B cell (primary cell): Measurements from ENCODE around the gene CHAF1A. TPM values are rescaled to one million over a fixed set of nuclear protein-coding genes. Genes with fewer than 3 reads are reported as not detected.
A peak's percentile ranks its signal among the peaks of the same experiment; 100 is the strongest.

ENCODE experiments used
- ATAC-seq: fragments of 200-7000 bp; cut with Tn5 transposase; one replicate; pipeline ENCODE4 v1.10.0; 2021; ENCODE audit warnings: low read depth, mild to moderate bottlenecking, moderate number of reproducible peaks, moderate library complexity
- CTCF ChIA-PET: fragments of 350-600 bp; sonication (Branson Sonifier 250); formaldehyde crosslinking; loops from one replicate; lab custom pipeline; 2021; ENCODE audit warnings: antibody characterized with exemption, inconsistent platforms; lab: Charles Lee
- POLR2A ChIA-PET: fragments of 350-600 bp; sonication (Branson Sonifier 250); formaldehyde crosslinking; loops from one replicate; lab custom pipeline; 2021; ENCODE audit warnings: antibody characterized with exemption; lab: Charles Lee
- DNase-seq: peaks from one replicate; pipeline ENCODE4 v3.0.0; 2013
- H2AFZ ChIP-seq: 2 replicates; pipeline ENCODE4 v1.6.1; 2012; ENCODE audit warnings: mild to moderate bottlenecking, low read depth, low read length; ENCODE audit not compliant: insufficient read depth, poor library complexity, severe bottlenecking
- H3K27ac ChIP-seq, 2 donors: 1 replicate in 1 of 2; 2 replicates in 1 of 2; pipeline ENCODE4 v1.5.1; 2012 to 2013; ENCODE audit warnings: low read length in 2 of 2, mild to moderate bottlenecking in 2 of 2, moderate library complexity in 1 of 2
- H3K27me3 ChIP-seq, 4 experiments: fragments of 200-600 bp in 1 of 4; sonication (generic) in 1 of 4; replicated peaks in 1 of 4; 1 replicate in 2 of 4; 2 replicates in 2 of 4; pipeline versions ENCODE4 v1.6.1 to v1.7.0; 2013 to 2016; ENCODE audit warnings: low read length in 3 of 4, mild to moderate bottlenecking in 2 of 4, mixed read lengths in 1 of 4, moderate library complexity in 1 of 4; ENCODE audit not compliant: insufficient read depth in 4 of 4, control insufficient read depth in 3 of 4; ENCODE audit errors: control extremely low read depth in 1 of 4
- H3K36me3 ChIP-seq, 2 experiments: replicated peaks in 1 of 2; 1 replicate in 1 of 2; 2 replicates in 1 of 2; pipeline versions ENCODE4 v1.6.1 to v1.7.1; 2013; ENCODE audit warnings: low read length in 1 of 2; ENCODE audit not compliant: insufficient read depth in 2 of 2, control insufficient read depth in 1 of 2; ENCODE audit errors: control extremely low read depth in 1 of 2, extremely low read depth in 1 of 2
- H3K4me1 ChIP-seq, 2 donors: fragments of 200-600 bp in 1 of 2; sonication (generic) in 1 of 2; 1 replicate in 1 of 2; 2 replicates in 1 of 2; pipeline versions ENCODE4 v1.5.1 to v1.6.1; 2013 to 2017; ENCODE audit warnings: low read length in 2 of 2; ENCODE audit not compliant: control insufficient read depth in 2 of 2, insufficient read depth in 2 of 2
- H3K4me2 ChIP-seq: replicated peaks from 2 replicates; pipeline ENCODE3; 2012; ENCODE audit warnings: mild to moderate bottlenecking, low read depth, low read length; ENCODE audit not compliant: poor library complexity, severe bottlenecking
- H3K4me3 ChIP-seq, 5 experiments: fragments of 200-600 bp in 1 of 5; sonication (generic) in 1 of 5; 1 replicate in 3 of 5; 2 replicates in 2 of 5; pipeline versions ENCODE4 v1.5.1 to v1.7.0; 2011 to 2016; ENCODE audit warnings: low read length in 4 of 5, mild to moderate bottlenecking in 4 of 5, low read depth in 2 of 5, control low read depth in 1 of 5, moderate library complexity in 1 of 5; ENCODE audit not compliant: insufficient read depth in 1 of 5; ENCODE audit errors: control extremely low read depth in 1 of 5, extremely low read depth in 1 of 5
- H3K79me2 ChIP-seq: fragments of 200-600 bp; sonication (generic); one replicate; pipeline ENCODE4 v1.6.0; 2016; ENCODE audit warnings: low read length; ENCODE audit not compliant: control insufficient read depth, insufficient read depth
- H3K9ac ChIP-seq: fragments of 200-600 bp; sonication (generic); 2 replicates; pipeline ENCODE4 v1.6.1; 2017; ENCODE audit warnings: mild to moderate bottlenecking, low read length, moderate library complexity
- H3K9me3 ChIP-seq, 3 donors: one replicate each; pipeline versions ENCODE4 v1.6.1 to v1.7.1; 2013; ENCODE audit warnings: low read length in 2 of 3; ENCODE audit not compliant: control insufficient read depth in 2 of 3, insufficient read depth in 1 of 3; ENCODE audit errors: control extremely low read depth in 1 of 3
- H4K20me1 ChIP-seq: 2 replicates; pipeline ENCODE4 v1.6.0; 2012; ENCODE audit warnings: mild to moderate bottlenecking, low read length; ENCODE audit not compliant: insufficient read depth, control insufficient read depth, poor library complexity, severe bottlenecking
- H3K27ac Mint-ChIP-seq: one replicate; pipeline ENCODE4 v1.8.0; 2021; ENCODE audit warnings: mixed read lengths
- H3K27me3 Mint-ChIP-seq: one replicate; pipeline ENCODE4 v1.8.0; 2021; ENCODE audit warnings: mixed read lengths
- H3K4me1 Mint-ChIP-seq: one replicate; pipeline ENCODE4 v1.8.0; 2021; ENCODE audit warnings: mixed read lengths
- H3K4me3 Mint-ChIP-seq: one replicate; pipeline ENCODE4 v1.8.0; 2021; ENCODE audit warnings: mixed read lengths
- H3K9me3 Mint-ChIP-seq: one replicate; pipeline ENCODE4 v1.8.0; 2022; ENCODE audit warnings: mixed read lengths; ENCODE audit not compliant: insufficient read depth
- EZH2 ChIP-seq: IDR thresholded peaks from 2 replicates; pipeline ENCODE4 v1.6.1; 2012; ENCODE audit warnings: borderline replicate concordance, low read depth, mild to moderate bottlenecking, moderate library complexity, low read length; ENCODE audit not compliant: insufficient read depth, poor library complexity, severe bottlenecking
- WGBS: methylation state at CpG from one replicate; pipeline ENCODE4 v1.1.5; 2013; ENCODE audit warnings: missing lambda C conversion rate; ENCODE audit not compliant: insufficient coverage; 5-methylcytosine and 5-hydroxymethylcytosine counted together
- intact Hi-C: fragments of 100-400 bp; cut with micrococcal nuclease; formaldehyde crosslinking; loops from one replicate; pipeline ENCODE4 v1.10.0; 2022
- polyA plus RNA-seq: library from polyadenylated mRNA; depleted of rRNA; stranded (reverse); fragments of >200 nt; gene quantifications from 2 replicates; pipeline ENCODE4 v1.2.3, GENCODE V29; 2012
- total RNA-seq, 2 donors: library from RNA; stranded (reverse); fragments of 120-200 nt in 1 of 2; gene quantifications; 1 replicate in 1 of 2; 2 replicates in 1 of 2; pipeline versions ENCODE4 v1.2.3 to v1.2.4, GENCODE V29; 2013 to 2022
- TF ChIP-seq, protein P1 (sequence below): fragments of 200-600 bp; IDR thresholded peaks from one replicate; pipeline ENCODE4 v1.8.0; 2022; ENCODE audit warnings: antibody characterized with exemption, mild to moderate bottlenecking

CHAF1A gene
- total and polyA plus RNA-seq, 2 donors (not counting 1 experiment from before 2014, with no cell fraction given): 15.1 to 19.7 TPM

DNA sequence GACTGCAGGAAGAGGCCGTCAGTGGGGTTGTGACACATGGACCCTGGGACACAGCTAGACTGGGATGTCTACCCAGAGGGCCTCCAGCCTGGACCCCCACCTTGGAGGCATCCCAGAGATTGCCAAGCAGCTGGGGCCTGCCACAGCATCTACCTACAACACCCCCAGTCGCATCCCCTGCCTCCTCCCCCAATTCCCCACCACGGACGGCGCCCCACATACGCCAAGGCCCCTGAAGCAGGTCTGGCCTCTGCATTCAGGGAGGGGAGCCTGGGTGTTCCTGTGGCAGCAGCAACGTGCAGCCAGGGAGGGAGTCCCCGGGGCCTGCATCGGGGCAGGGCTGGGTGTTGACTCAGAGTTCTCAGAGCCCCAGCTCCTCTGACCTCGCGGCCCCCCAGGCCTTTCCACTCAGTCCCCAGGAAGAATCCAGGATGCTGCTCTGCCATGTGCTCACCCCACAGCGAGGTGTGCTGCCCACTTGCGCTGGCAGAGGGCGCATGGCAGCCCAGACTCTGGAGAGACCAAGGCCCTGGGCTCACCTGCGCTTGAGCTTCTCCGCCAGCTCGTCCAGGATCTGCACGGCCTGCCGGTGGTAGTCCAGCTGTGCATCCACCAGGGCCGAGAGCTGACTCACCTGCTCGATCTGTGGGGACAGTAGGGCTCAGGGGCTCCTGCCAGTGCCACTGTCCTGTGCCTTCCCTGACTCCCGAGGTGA, 39.5 kb upstream of the CHAF1A start:
- no peak overlapping the region for H3K9ac ChIP-seq
- H2AFZ ChIP-seq: no peak overlapping the region
- H3K4me1 ChIP-seq: peaks cover under 1 to 7% of the 10 kb centered on the region in 2 donors
- H3K36me3 ChIP-seq: peaks cover 0 to 61% of the 10 kb centered on the region in 2 experiments
- no peak for TF ChIP-seq EZH2
- TF ChIP-seq, protein P1, sequence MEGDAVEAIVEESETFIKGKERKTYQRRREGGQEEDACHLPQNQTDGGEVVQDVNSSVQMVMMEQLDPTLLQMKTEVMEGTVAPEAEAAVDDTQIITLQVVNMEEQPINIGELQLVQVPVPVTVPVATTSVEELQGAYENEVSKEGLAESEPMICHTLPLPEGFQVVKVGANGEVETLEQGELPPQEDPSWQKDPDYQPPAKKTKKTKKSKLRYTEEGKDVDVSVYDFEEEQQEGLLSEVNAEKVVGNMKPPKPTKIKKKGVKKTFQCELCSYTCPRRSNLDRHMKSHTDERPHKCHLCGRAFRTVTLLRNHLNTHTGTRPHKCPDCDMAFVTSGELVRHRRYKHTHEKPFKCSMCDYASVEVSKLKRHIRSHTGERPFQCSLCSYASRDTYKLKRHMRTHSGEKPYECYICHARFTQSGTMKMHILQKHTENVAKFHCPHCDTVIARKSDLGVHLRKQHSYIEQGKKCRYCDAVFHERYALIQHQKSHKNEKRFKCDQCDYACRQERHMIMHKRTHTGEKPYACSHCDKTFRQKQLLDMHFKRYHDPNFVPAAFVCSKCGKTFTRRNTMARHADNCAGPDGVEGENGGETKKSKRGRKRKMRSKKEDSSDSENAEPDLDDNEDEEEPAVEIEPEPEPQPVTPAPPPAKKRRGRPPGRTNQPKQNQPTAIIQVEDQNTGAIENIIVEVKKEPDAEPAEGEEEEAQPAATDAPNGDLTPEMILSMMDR: no peak
- no peak overlapping the region for H3K4me3 Mint-ChIP-seq
- H3K9me3 Mint-ChIP-seq: no peaks in the 10 kb centered on the region
- intact Hi-C loops: loop anchor here (2.0 kb wide), 1 partner anchor 16 kb away; no protein-coding TSS in a partner anchor
- H3K27me3 Mint-ChIP-seq: no peaks in the 10 kb centered on the region
- H3K79me2 ChIP-seq: no peaks in the 10 kb centered on the region
- DNase-seq (peak; percentile 48), ATAC-seq (no peak)
- no peaks in the 10 kb centered on the region for H4K20me1 ChIP-seq
- H3K4me2 ChIP-seq: no peak overlapping the region
- peaks cover 5% of the 10 kb centered on the region for H3K4me1 Mint-ChIP-seq
- POLR2A ChIA-PET: interaction anchor here (0.5 to 1.4 kb wide), 4 partner anchors 10 to 124 kb away, joined by 3 read pairs; partner anchors contain the start of gene SH3GL1
- no peaks in the 10 kb centered on the region for H3K27me3 ChIP-seq
- no peak overlapping the region for H3K27ac ChIP-seq
- no peak overlapping the region for H3K27ac Mint-ChIP-seq
- CTCF ChIA-PET: interaction anchor here (0.9 to 1.9 kb wide), 6 partner anchors 10 to 109 kb away, joined by 3 to 5 read pairs (median 4); partner anchors contain the start of gene SH3GL1
- no peak overlapping the region for H3K4me3 ChIP-seq
- H3K9me3 ChIP-seq: no peaks in the 10 kb centered on the region
- WGBS: 90% methylated on average over 22 of the region's 22 CpGs
